ENCODE data around the gene PARP8. TPM values are rescaled to one million over a fixed set of nuclear protein-coding genes. Genes with fewer than 3 reads are reported as not detected.

The PARP8 gene
- total RNA-seq, 1 donor = 30.8 TPM

DNA sequence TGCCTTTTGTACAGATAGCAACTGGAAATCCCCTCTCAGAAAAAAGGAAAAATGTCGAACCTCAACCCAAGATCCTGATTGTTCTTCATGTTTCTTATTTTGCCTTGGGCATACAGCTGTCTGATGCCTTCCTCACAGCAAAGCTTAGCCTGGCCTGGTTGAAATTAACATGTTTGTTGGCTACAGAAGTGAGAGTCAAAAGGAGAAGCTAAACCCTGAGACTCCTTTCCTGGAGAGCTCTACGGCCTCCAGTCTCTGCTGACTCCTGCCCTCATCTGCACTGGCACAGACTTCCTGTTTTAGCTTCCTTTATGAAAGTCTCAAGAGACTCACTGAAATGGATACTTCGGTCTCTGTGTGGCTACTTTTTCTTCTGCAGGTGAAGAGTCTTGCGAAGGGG lies 186.7 kb downstream of the PARP8 start:
- H3K4me1 ChIP-seq (ENCODE audit: insufficient read depth, low read length) = no peaks in the 10 kb centered on the region
- no peak overlapping the region for H2AFZ ChIP-seq (ENCODE audit: low read length)
- no peaks in the 10 kb centered on the region for H3K9me3 ChIP-seq (ENCODE audit: low read depth, low read length)
- TF ChIP-seq, protein P1, sequence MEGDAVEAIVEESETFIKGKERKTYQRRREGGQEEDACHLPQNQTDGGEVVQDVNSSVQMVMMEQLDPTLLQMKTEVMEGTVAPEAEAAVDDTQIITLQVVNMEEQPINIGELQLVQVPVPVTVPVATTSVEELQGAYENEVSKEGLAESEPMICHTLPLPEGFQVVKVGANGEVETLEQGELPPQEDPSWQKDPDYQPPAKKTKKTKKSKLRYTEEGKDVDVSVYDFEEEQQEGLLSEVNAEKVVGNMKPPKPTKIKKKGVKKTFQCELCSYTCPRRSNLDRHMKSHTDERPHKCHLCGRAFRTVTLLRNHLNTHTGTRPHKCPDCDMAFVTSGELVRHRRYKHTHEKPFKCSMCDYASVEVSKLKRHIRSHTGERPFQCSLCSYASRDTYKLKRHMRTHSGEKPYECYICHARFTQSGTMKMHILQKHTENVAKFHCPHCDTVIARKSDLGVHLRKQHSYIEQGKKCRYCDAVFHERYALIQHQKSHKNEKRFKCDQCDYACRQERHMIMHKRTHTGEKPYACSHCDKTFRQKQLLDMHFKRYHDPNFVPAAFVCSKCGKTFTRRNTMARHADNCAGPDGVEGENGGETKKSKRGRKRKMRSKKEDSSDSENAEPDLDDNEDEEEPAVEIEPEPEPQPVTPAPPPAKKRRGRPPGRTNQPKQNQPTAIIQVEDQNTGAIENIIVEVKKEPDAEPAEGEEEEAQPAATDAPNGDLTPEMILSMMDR (IDR thresholded peaks at IDR 0.05; ENCODE audit: extremely low read depth, low read depth, low read length) = no peak
- H4K20me1 ChIP-seq (ENCODE audit: insufficient read depth, low read length) = no peaks in the 10 kb centered on the region
- H3K36me3 ChIP-seq (ENCODE audit: insufficient read depth, low read length) = no peaks in the 10 kb centered on the region
- H3K4me3 ChIP-seq (ENCODE audit: insufficient read depth, low read length) = no peak overlapping the region
- H3K27ac ChIP-seq (ENCODE audit: low read depth, low read length) = no peak overlapping the region
- H3K27me3 ChIP-seq (ENCODE audit: insufficient read depth, low read length) = no peaks in the 10 kb centered on the region
- DNase-seq (ENCODE audit: insufficient read length, low spot score, missing footprints) = no peak
- H3K79me2 ChIP-seq (ENCODE audit: insufficient read depth, low read length) = no peaks in the 10 kb centered on the region
- H3K4me2 ChIP-seq (ENCODE audit: insufficient read depth, low read length) = no peak overlapping the region

GRCh38 chr5:50854082-50854481 lies 187.6 kb downstream of the PARP8 start:
- no peak for DNase-seq (ENCODE audit: insufficient read length, low spot score, missing footprints)
- Histone ChIP-seq H3K4me1 (ENCODE audit: insufficient read depth, low read length) (no peaks in the 10 kb centered on the region), H4K20me1 (ENCODE audit: insufficient read depth, low read length) (no peaks in the 10 kb centered on the region), H3K9me3 (ENCODE audit: low read depth, low read length) (no peaks in the 10 kb centered on the region), H3K79me2 (ENCODE audit: insufficient read depth, low read length) (no peaks in the 10 kb centered on the region), H3K27me3 (ENCODE audit: insufficient read depth, low read length) (no peaks in the 10 kb centered on the region), H3K4me2 (ENCODE audit: insufficient read depth, low read length) (no peak overlapping the region), H2AFZ (ENCODE audit: low read length) (no peak overlapping the region), H3K27ac (ENCODE audit: low read depth, low read length) (no peak overlapping the region), H3K4me3 (ENCODE audit: insufficient read depth, low read length) (no peak overlapping the region), H3K36me3 (ENCODE audit: insufficient read depth, low read length) (no peaks in the 10 kb centered on the region)
- TF ChIP-seq, protein P1 (IDR thresholded peaks at IDR 0.05; ENCODE audit: extremely low read depth, low read depth, low read length) = no peak

- H3K36me3 ChIP-seq (ENCODE audit: insufficient read depth, low read length) = no peaks in the 10 kb centered on the region
- no peak for DNase-seq (ENCODE audit: insufficient read length, low spot score, missing footprints)
- no peaks in the 10 kb centered on the region for H3K9me3 ChIP-seq (ENCODE audit: low read depth, low read length)
- H3K27ac ChIP-seq (ENCODE audit: low read depth, low read length) = no peak overlapping the region
- H4K20me1 ChIP-seq (ENCODE audit: insufficient read depth, low read length) = no peaks in the 10 kb centered on the region
- H3K4me3 ChIP-seq (ENCODE audit: insufficient read depth, low read length) = no peak overlapping the region
- H3K79me2 ChIP-seq (ENCODE audit: insufficient read depth, low read length) = no peaks in the 10 kb centered on the region
- no peak overlapping the region for H3K4me2 ChIP-seq (ENCODE audit: insufficient read depth, low read length)
- no peaks in the 10 kb centered on the region for H3K27me3 ChIP-seq (ENCODE audit: insufficient read depth, low read length)
- no peaks in the 10 kb centered on the region for H3K4me1 ChIP-seq (ENCODE audit: insufficient read depth, low read length)
- TF ChIP-seq, protein P1 (IDR thresholded peaks at IDR 0.05; ENCODE audit: extremely low read depth, low read depth, low read length) = no peak
- no peak overlapping the region for H2AFZ ChIP-seq (ENCODE audit: low read length)
Observed at GRCh38 chr5:50855001-50855400, 188.6 kb downstream of the PARP8 start.

DNA sequence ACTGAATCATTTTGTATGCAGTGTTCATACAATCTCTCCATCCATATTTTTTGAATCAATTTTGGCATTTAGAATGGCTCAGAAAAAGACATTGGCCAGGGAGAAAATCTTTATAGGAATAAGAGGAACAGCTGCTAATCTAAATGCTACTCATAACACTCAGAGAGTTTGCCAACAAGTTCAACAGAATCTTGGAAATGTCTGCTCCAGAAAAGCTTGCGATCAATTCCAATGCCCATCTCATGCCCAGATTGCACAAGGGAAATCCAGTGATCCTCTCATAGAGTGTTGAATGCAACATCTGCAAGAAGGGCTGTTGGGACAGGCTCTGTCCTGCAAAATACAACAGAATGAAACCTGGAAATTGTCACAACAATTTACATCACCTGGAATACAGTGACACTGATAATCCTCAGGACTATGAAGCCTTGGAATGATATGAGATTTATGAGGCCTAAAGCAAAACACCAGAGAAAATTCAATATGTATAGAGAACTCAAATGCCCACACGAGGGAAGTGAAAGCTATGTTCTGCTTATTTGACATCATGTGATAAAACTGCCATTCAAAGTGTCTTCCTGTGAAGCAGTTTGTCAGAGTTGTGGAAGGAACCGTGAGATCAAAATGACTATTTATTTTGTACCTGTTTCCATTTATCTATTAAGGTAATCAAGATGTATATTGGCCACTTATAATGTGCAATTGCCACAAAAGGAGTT lies 190.1 kb downstream of the PARP8 start:
- no peaks in the 10 kb centered on the region for H3K4me1 ChIP-seq (ENCODE audit: insufficient read depth, low read length)
- no peaks in the 10 kb centered on the region for H3K27me3 ChIP-seq (ENCODE audit: insufficient read depth, low read length)
- H3K79me2 ChIP-seq (ENCODE audit: insufficient read depth, low read length) = no peaks in the 10 kb centered on the region
- H4K20me1 ChIP-seq (ENCODE audit: insufficient read depth, low read length) = no peaks in the 10 kb centered on the region
- no peaks in the 10 kb centered on the region for H3K9me3 ChIP-seq (ENCODE audit: low read depth, low read length)
- H2AFZ ChIP-seq (ENCODE audit: low read length) = no peak overlapping the region
- TF ChIP-seq, protein P1 (IDR thresholded peaks at IDR 0.05; ENCODE audit: extremely low read depth, low read depth, low read length) = no peak
- H3K4me3 ChIP-seq (ENCODE audit: insufficient read depth, low read length) = no peak overlapping the region
- no peaks in the 10 kb centered on the region for H3K36me3 ChIP-seq (ENCODE audit: insufficient read depth, low read length)
- DNase-seq (ENCODE audit: insufficient read length, low spot score, missing footprints) = no peak
- H3K4me2 ChIP-seq (ENCODE audit: insufficient read depth, low read length) = no peak overlapping the region
- H3K27ac ChIP-seq (ENCODE audit: low read depth, low read length) = no peak overlapping the region

Measured in osteoblast (primary cell).